ENCODE measurements around the gene ESYT1. TPM values are rescaled to one million over a fixed set of nuclear protein-coding genes. Genes with fewer than 3 reads are reported as not detected.

Gene ESYT1
- total and polyA plus RNA-seq, 9 of the 15 experiments (the other 6 are each of a cell fraction or from before 2014, with no cell fraction given): 132 to 420 (median 164) TPM

GRCh38 chr12:56104109-56104814 is 23.8 kb upstream of the ESYT1 start, which contains the start of gene PA2G4 (continued):
- TF ChIP-seq USF1 (CRISPR knock-in tag; IDR thresholded peaks at IDR 0.05): peak; percentile 54
- peak; percentile 91 for TF ChIP-seq E2F3 (CRISPR knock-in tag; IDR thresholded peaks at IDR 0.05)
- no peak for TF ChIP-seq PHF21A (IDR thresholded peaks at IDR 0.05; ENCODE audit: borderline replicate concordance, low read depth)
- no peak for TF ChIP-seq PRDM10 (IDR thresholded peaks at IDR 0.05; ENCODE audit: partially characterized antibody)
- TF ChIP-seq ZNF586 (CRISPR knock-in tag; conservative IDR thresholded peaks at IDR 0.05): no peak
- TF ChIP-seq C11orf30 (IDR thresholded peaks at IDR 0.05; ENCODE audit: low read depth): 0 out of 2 replicates have a peak, but pooled peaks have one; percentile 21
- peak; percentile 85 for TF ChIP-seq RBBP5 (IDR thresholded peaks at IDR 0.05; ENCODE audit: borderline replicate concordance, insufficient read depth, low read length, poor library complexity, severe bottlenecking)
- 0 out of 2 replicates have a peak, but pooled peaks have one; percentile 2 for TF ChIP-seq ARID1B (IDR thresholded peaks at IDR 0.05)

All from K562 (cell line).